HCT116 (cell line): Measurements from ENCODE around the gene OR13J1. TPM values are rescaled to one million over a fixed set of nuclear protein-coding genes. Genes with fewer than 3 reads are reported as not detected.
A peak's percentile ranks its signal among the peaks of the same experiment; 100 is the strongest.

Source experiments
- ATAC-seq: fragments of 200-7000 bp; cut with Tn5 transposase; 2 replicates; pipeline ENCODE4 v1.9.1; 2020; ENCODE audit warnings: mild to moderate bottlenecking, moderate library complexity
- BruUV-seq: library from RNA; stranded (reverse); fragments of 400-500 nt; replicated peaks from 2 replicates; lab custom pipeline; 2021; lab: Mats Ljungman, UMichigan
- CTCF ChIA-PET: fragments of 300-600 bp; sonication (Branson Sonifier 250); formaldehyde crosslinking; loops from one replicate; lab custom pipeline; 2021; ENCODE audit warnings: antibody characterized with exemption; lab: Charles Lee
- POLR2A ChIA-PET: fragments of 300-600, 350-600 bp; sonication (Branson Sonifier 250); formaldehyde crosslinking; loops from one replicate; lab custom pipeline; 2021; ENCODE audit warnings: antibody characterized with exemption; lab: Charles Lee
- RAD21 ChIA-PET, 2 experiments: fragments of 300-600 bp; sonication (Branson Sonifier 250); formaldehyde crosslinking; loops; one replicate each; lab custom pipeline; 2023; ENCODE audit warnings: low total read pairs in 2 of 2; ENCODE audit not compliant: uncharacterized antibody in 2 of 2, unreplicated experiment in 2 of 2, low non-redundant PET in 1 of 2; lab: Charles Lee
- DNase-seq: peaks from one replicate; pipeline ENCODE4 v3.0.0-alpha.2; 2010; ENCODE audit warnings: low read depth, low spot score
- H2AFZ ChIP-seq: fragments of 200-600 bp; shearing (Covaris generic), sonication (generic); 2 replicates; pipeline ENCODE4 v1.6.1; 2017; ENCODE audit warnings: low read depth, mixed run types, mixed read lengths, antibody characterized with exemption, low read length; ENCODE audit not compliant: poor library complexity, severe bottlenecking
- H3K27ac ChIP-seq: 2 replicates; pipeline ENCODE4 v1.5.1; 2012; ENCODE audit warnings: low read depth, low read length
- H3K27me3 ChIP-seq: fragments of 200-600 bp; sonication (generic); 2 replicates; pipeline ENCODE4 v1.6.1; 2016; ENCODE audit warnings: mixed run types, low read length, mixed read lengths; ENCODE audit not compliant: insufficient read depth
- H3K36me3 ChIP-seq, 2 experiments: fragments of 200-500 bp in 1 of 2; fragments of 200-600 bp in 1 of 2; sonication (Bioruptor generic) in 1 of 2; sonication (generic) in 1 of 2; 2 replicates each; pipeline versions ENCODE4 v1.5.1 to v1.6.1; 2014 to 2016; ENCODE audit warnings: low read length in 2 of 2, inconsistent platforms in 1 of 2, mixed read lengths in 1 of 2, mixed run types in 1 of 2; ENCODE audit not compliant: insufficient read depth in 2 of 2, control insufficient read depth in 1 of 2
- H3K4me1 ChIP-seq, 2 experiments: fragments of 200-600 bp in 1 of 2; sonication (generic) in 1 of 2; 2 replicates each; pipeline versions ENCODE4 v1.5.1 to v1.6.1; 2012 to 2017; ENCODE audit warnings: low read length in 2 of 2, inconsistent platforms in 1 of 2, mild to moderate bottlenecking in 1 of 2, mixed read lengths in 1 of 2, mixed run types in 1 of 2, moderate library complexity in 1 of 2; ENCODE audit not compliant: insufficient read depth in 2 of 2, control insufficient read depth in 1 of 2
- H3K4me2 ChIP-seq: fragments of 200-600 bp; sonication (generic); 2 replicates; pipeline ENCODE4 v1.6.1; 2017; ENCODE audit warnings: mixed run types, low read length, mixed read lengths
- H3K4me3 ChIP-seq, 2 experiments: fragments of 200-600 bp in 1 of 2; sonication (generic) in 1 of 2; replicated peaks in 1 of 2; 2 replicates each; pipeline ENCODE4 v1.5.1; 2011 to 2016; ENCODE audit warnings: low read length in 2 of 2, control low read depth in 1 of 2, low read depth in 1 of 2, mild to moderate bottlenecking in 1 of 2, mixed read lengths in 1 of 2, mixed run types in 1 of 2
- H3K79me2 ChIP-seq: fragments of 200-600 bp; sonication (generic); 2 replicates; pipeline ENCODE4 v1.6.1; 2017; ENCODE audit warnings: mild to moderate bottlenecking, mixed run types, low read length, moderate library complexity, mixed read lengths; ENCODE audit not compliant: insufficient read depth
- H3K9ac ChIP-seq: fragments of 200-600 bp; sonication (generic); 2 replicates; pipeline ENCODE4 v1.6.1; 2016; ENCODE audit warnings: low read length, mixed read lengths
- H3K9me2 ChIP-seq: fragments of 200-600 bp; sonication (generic), shearing (Covaris generic); 2 replicates; pipeline ENCODE4 v1.6.1; 2017; ENCODE audit warnings: mixed run types, mild to moderate bottlenecking, moderate library complexity; ENCODE audit not compliant: insufficient read depth
- H3K9me3 ChIP-seq, 2 experiments: fragments of 200-500 bp in 1 of 2; fragments of 200-600 bp in 1 of 2; sonication (Bioruptor generic) in 1 of 2; sonication (generic) in 1 of 2; 2 replicates each; pipeline ENCODE4 v1.6.1; 2014 to 2017; ENCODE audit warnings: low read length in 2 of 2, mixed read lengths in 2 of 2, inconsistent platforms in 1 of 2, low read depth in 1 of 2, mild to moderate bottlenecking in 1 of 2, mixed run types in 1 of 2, moderate library complexity in 1 of 2; ENCODE audit not compliant: control insufficient read depth in 1 of 2, insufficient read depth in 1 of 2
- H4K20me1 ChIP-seq: fragments of 200-600 bp; sonication (generic), shearing (Covaris generic); 2 replicates; pipeline ENCODE4 v1.6.1; 2017; ENCODE audit warnings: mixed run types, mild to moderate bottlenecking, moderate library complexity; ENCODE audit not compliant: insufficient read depth
- CEBPB ChIP-seq: IDR thresholded peaks from 2 replicates; pipeline ENCODE4 v1.6.1; 2012; ENCODE audit warnings: low read depth
- JUND ChIP-seq: IDR thresholded peaks from 2 replicates; pipeline ENCODE4 v1.6.1; 2012
- POLR2A ChIP-seq: IDR thresholded peaks from 2 replicates; pipeline ENCODE4 v1.7.0; 2011; ENCODE audit warnings: borderline replicate concordance; ENCODE audit not compliant: insufficient read depth, insufficient read length; ENCODE audit errors: extremely low read depth
- YY1 ChIP-seq: IDR thresholded peaks from 2 replicates; pipeline ENCODE4 v1.6.1; 2011; ENCODE audit warnings: low read length, low read depth, moderate library complexity, mild to moderate bottlenecking; ENCODE audit not compliant: insufficient replicate concordance; ENCODE audit errors: extremely low read depth
- intact Hi-C: fragments of 100-400 bp; cut with micrococcal nuclease; formaldehyde crosslinking; loops from 2 replicates; pipeline ENCODE4 v1.10.0; 2022
- total RNA-seq: library from RNA; stranded (reverse); gene quantifications from one replicate; pipeline ENCODE4 v1.2.1, GENCODE V29; 2021; ENCODE audit not compliant: unreplicated experiment
- TF ChIP-seq, protein P1 (sequence below): IDR thresholded peaks from 2 replicates; pipeline ENCODE4 v1.6.1; 2011; ENCODE audit warnings: mild to moderate bottlenecking, low read length, moderate library complexity; ENCODE audit not compliant: insufficient replicate concordance; ENCODE audit errors: extremely low read depth
- TF ChIP-seq, protein P2 (sequence below): IDR thresholded peaks from 2 replicates; pipeline ENCODE4 v1.6.1; 2012

Gene OR13J1
- total RNA-seq, 1 experiment from 2014 or later, result not detected

DNA sequence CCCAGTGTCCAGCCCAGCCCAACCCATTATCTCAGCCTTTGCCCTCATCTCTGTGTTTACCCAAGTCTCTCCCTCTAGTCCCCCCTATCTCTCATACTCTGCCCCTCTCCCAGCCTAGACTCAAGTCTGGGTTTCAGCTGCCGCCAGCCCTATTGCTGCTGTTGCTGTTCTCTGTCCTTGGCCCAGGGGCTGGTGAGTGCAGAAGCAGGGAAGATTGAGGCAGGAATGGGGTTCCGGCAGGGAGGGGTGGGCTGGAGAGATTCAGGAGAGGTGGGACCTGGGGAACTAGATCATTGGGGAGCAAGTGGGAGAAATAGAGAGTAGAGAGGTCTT lies 40.5 kb downstream of the OR13J1 start:
- peak overlapping the region; percentile 26; the same call in 1 of the 2 replicates for H3K27ac ChIP-seq
- POLR2A ChIA-PET, result no interaction called here
- CTCF ChIA-PET, result no interaction called here

More for the DNA sequence above, 40.5 kb downstream of the OR13J1 start:
- BruUV-seq, result no TSS peak
- RAD21 ChIA-PET, result no interaction called here
- H3K9me2 ChIP-seq, result no peaks in the 10 kb centered on the region
- H3K4me1 ChIP-seq, result peaks cover 3 to 30% of the 10 kb centered on the region in 2 experiments; a peak in 3 of 4 replicates
- H3K4me3 ChIP-seq, result peak overlapping the region; percentile 61 to 70
- no peaks in the 10 kb centered on the region for H3K79me2 ChIP-seq
- H3K9ac ChIP-seq, result peak overlapping the region; percentile 67
- H4K20me1 ChIP-seq, result no peaks in the 10 kb centered on the region
- ATAC-seq (no peak), DNase-seq (no peak)
- H2AFZ ChIP-seq, result no peak overlapping the region
- TF ChIP-seq YY1 (no peak), JUND (no peak), POLR2A (no peak), CEBPB (no peak)
- TF ChIP-seq, protein P1, sequence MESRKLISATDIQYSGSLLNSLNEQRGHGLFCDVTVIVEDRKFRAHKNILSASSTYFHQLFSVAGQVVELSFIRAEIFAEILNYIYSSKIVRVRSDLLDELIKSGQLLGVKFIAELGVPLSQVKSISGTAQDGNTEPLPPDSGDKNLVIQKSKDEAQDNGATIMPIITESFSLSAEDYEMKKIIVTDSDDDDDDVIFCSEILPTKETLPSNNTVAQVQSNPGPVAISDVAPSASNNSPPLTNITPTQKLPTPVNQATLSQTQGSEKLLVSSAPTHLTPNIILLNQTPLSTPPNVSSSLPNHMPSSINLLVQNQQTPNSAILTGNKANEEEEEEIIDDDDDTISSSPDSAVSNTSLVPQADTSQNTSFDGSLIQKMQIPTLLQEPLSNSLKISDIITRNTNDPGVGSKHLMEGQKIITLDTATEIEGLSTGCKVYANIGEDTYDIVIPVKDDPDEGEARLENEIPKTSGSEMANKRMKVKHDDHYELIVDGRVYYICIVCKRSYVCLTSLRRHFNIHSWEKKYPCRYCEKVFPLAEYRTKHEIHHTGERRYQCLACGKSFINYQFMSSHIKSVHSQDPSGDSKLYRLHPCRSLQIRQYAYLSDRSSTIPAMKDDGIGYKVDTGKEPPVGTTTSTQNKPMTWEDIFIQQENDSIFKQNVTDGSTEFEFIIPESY, result no peak
- TF ChIP-seq, protein P2, sequence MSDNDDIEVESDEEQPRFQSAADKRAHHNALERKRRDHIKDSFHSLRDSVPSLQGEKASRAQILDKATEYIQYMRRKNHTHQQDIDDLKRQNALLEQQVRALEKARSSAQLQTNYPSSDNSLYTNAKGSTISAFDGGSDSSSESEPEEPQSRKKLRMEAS, result no peak
- H3K9me3 ChIP-seq, result no peaks in the 10 kb centered on the region
- intact Hi-C loops, result no loop called here
- peak overlapping the region; percentile 94 for H3K4me2 ChIP-seq
- H3K27me3 ChIP-seq, result no peaks in the 10 kb centered on the region
- no peaks in the 10 kb centered on the region for H3K36me3 ChIP-seq
